ENCODE results near the gene DOC2B. TPM values are rescaled to one million over a fixed set of nuclear protein-coding genes. Genes with fewer than 3 reads are reported as not detected.

The DOC2B gene
- total and polyA plus RNA-seq, 11 donors: 1.7 to 13.0 (median 5.8) TPM

DNA sequence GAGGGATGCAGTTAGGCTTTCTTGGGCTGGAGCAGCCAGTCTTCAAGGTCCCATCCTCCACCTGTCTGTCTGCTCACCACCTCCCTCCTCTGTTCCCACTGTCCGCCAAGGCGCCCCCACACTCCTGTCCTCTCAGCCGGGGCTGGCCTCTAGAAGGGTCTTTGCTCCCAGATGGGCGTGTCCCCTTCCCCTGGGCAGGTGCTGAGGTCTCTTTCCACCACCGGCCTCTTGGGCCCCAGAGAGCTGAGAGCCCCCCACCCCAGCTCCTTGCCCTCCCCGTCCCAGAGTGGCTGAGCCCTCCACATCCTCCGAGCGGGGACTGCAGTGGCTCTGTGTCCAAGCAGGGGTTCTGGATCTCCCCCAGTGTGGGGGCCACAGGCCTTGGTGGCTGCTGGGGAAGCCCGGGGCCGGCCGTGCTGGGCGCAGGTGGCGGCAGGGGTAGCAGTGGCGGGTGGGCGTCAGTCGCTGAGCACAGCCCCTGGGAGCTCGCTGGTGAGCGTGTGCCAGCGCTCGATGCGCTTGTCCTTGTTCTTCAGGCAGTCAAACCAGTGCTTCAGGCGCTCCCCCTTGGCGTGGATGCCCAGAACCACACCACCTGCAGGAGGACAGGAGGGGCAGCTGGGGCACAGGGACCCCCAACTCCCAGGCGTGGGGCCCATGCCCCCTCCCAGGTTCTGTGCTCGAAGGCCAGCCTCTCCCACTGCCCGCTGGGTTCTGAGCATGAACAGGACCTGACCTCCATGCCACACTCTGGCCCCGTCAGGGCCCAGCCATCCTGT is 34.3 kb downstream of the DOC2B start:
- TF ChIP-seq, protein P1, sequence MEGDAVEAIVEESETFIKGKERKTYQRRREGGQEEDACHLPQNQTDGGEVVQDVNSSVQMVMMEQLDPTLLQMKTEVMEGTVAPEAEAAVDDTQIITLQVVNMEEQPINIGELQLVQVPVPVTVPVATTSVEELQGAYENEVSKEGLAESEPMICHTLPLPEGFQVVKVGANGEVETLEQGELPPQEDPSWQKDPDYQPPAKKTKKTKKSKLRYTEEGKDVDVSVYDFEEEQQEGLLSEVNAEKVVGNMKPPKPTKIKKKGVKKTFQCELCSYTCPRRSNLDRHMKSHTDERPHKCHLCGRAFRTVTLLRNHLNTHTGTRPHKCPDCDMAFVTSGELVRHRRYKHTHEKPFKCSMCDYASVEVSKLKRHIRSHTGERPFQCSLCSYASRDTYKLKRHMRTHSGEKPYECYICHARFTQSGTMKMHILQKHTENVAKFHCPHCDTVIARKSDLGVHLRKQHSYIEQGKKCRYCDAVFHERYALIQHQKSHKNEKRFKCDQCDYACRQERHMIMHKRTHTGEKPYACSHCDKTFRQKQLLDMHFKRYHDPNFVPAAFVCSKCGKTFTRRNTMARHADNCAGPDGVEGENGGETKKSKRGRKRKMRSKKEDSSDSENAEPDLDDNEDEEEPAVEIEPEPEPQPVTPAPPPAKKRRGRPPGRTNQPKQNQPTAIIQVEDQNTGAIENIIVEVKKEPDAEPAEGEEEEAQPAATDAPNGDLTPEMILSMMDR (IDR thresholded peaks at IDR 0.05): no peak
- TF ChIP-seq POLR2A (IDR thresholded peaks at IDR 0.05): no peak
- Histone ChIP-seq H3K4me1 (peaks cover 0 to 7% (median 1%) of the 10 kb centered on the region in 12 donors), H3K9me3 (no peaks in the 10 kb centered on the region), H3K27me3 (peaks cover 0 to under 1% (median 0%) of the 10 kb centered on the region in 9 donors), H3K27ac (no peak overlapping the region), H3K36me3 (peaks cover 0 to 8% (median 0%) of the 10 kb centered on the region in 9 donors), H3K4me3 (no peak overlapping the region)
- ATAC-seq: no peak
- WGBS, 4 donors: 93 to 94% (median 94%) methylated on average over 25 to 27 of the region's 27 CpGs
- intact Hi-C loops (cut with DNase I): loop anchor here in 3 of 10 donors (5.0 kb wide), 3 partner anchors 160 to 245 kb away; no protein-coding TSS in a partner anchor
- DNase-seq: peak in 3 of 5 donors; percentile 4 to 65 (median 13)

DNA sequence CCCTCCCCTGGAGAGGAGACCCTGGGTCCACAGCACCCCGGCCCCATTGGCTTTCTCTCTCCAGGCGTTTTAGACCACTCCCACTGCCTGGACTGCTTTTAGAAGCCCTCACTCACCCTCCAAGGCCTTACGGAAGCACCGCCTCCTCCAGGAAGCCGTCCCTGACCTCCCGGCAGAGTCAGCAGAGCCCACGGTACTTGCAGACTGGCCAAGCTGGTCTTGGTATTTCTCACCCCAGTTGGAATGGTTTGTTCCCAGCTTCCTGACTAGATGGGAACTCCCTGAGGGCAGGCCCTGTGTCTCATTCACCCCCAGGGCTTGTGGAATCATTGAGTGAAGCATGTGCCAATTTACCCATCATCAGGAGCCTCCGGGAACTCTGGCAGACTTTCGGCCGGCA is 34.9 kb downstream of the DOC2B start:
- peaks cover 0 to 7% (median 1%) of the 10 kb centered on the region in 12 donors for H3K4me1 ChIP-seq
- whole genome bisulfite sequencing, 4 donors: 88 to 90% (median 90%) methylated on average over 10 of the region's 10 CpGs
- ATAC-seq (no peak), DNase-seq (peak in 1 of 5 donors; percentile 2)
- no peak for TF ChIP-seq POLR2A (IDR thresholded peaks at IDR 0.05)
- intact Hi-C loops (cut with DNase I): loop anchor here in 3 of 10 donors (5.0 kb wide), 3 partner anchors 161 to 246 kb away; no protein-coding TSS in a partner anchor
- no peak overlapping the region for H3K4me3 ChIP-seq
- peaks cover 0 to 3% (median 0%) of the 10 kb centered on the region in 9 donors for H3K27me3 ChIP-seq
- H3K9me3 ChIP-seq: no peaks in the 10 kb centered on the region
- H3K36me3 ChIP-seq: peaks cover 0 to 8% (median 0%) of the 10 kb centered on the region in 9 donors
- no peak overlapping the region for H3K27ac ChIP-seq

DNA sequence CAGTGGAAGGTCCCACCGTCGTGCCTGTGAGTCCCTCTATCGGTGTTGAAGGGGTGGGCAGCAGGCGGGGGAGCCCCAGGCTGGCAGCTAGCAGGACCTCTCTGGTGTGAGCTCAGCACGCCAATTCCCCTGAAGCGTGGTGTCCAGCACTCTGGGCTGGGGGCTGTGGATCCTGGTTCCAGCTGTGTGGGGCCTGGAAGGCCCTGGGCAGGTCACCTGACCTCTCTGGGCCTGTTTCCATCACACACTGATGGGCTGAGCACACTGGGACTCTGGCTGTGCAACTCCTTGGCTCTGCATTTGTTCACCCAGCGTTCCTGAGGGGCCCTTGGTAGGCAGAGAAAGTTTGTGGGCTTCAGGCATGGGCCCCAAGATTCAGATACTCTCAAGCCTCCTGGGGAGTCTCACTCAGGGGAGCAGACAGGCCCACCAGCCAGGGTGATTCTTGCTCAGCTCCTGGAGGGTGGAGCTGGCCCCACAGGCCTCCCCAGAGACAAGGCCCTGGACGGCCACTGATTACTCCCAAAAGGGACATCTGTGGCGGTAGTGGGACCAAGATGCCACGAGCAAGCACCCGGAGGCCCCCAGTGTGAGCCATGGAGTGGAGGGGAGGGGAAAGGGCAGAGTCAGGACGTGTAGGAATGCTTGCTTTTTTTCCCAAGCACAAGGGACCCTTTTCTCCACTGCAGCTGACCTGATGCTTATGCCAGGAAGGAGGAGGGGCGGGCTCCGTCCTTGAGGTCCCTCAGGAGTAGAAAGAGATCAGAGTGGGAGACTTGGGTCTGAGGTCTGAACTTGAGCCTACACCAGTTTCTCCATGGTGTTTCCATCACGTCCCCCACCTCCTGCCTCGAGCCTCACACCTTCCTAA is 35.5 kb downstream of the DOC2B start:
- ATAC-seq: peak; percentile 4 to 29 (median 8)
- Histone ChIP-seq H3K9me3 (no peaks in the 10 kb centered on the region), H3K27me3 (peaks cover 0 to 3% (median 0%) of the 10 kb centered on the region in 9 donors), H3K36me3 (peaks cover 0 to 8% (median 0%) of the 10 kb centered on the region in 9 donors), H3K4me3 (no peak overlapping the region), H3K4me1 (peaks cover 0 to 7% (median 1%) of the 10 kb centered on the region in 12 donors), H3K27ac (no peak overlapping the region)
- WGBS, 4 donors: 79 to 85% (median 83%) methylated on average over 11 to 16 of the region's 16 CpGs
- no peak for TF ChIP-seq POLR2A (IDR thresholded peaks at IDR 0.05)
- TF ChIP-seq, protein P1 (IDR thresholded peaks at IDR 0.05): no peak
- peak in 3 of 5 donors; percentile 6 to 55 (median 13) for DNase-seq
- intact Hi-C loops (cut with DNase I): loop anchor here in 3 of 10 donors (5.0 kb wide), 3 partner anchors 161 to 246 kb away; no protein-coding TSS in a partner anchor

DNA sequence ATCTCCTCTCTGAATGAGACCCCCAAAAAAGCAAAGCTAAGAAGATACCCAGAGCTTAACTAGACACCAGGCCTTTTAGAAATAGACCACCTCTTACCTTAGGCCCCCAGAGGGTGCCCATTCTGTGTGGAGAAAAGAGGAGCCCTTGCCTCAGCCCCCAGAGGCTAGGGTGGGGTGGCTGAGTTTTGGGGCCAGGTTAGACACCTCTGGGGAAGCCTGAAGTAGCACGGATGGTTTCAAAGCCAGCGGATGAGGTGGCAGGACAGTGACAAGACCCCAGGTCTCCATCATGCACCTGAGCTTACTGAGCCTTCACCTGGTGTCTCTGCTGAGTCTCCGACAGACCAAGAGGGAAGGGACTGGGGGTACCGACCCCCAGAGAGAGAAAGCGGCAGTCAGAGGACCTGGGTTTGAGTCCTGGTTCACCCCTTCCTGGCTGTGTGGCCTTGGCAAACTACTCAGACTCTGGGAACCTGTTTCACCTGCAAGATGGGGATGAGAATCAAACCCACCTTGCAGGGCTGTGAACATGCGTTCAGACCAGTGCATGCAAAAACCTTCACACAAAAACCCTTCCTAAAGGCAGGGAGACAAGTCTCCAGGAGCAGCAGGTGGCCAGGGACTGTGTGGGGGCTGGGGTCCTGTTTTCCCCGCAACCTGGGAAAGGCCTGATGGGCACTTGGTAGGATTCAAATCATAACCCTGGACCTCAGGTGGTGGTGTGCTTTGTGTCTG is 36.3 kb downstream of the DOC2B start:
- intact Hi-C loops (cut with DNase I): loop anchor here in 9 of 10 donors (5.0 kb wide), 6 partner anchors 162 to 852 kb away; partner anchors contain the start of gene TIMM22 (in 1 of the 9)
- 82 to 95% (median 89%) methylated on average over 7 of the region's 7 CpGs for WGBS, 4 donors
- no peak overlapping the region for H3K27ac ChIP-seq
- H3K36me3 ChIP-seq: peaks cover 0 to 8% (median 0%) of the 10 kb centered on the region in 9 donors
- TF ChIP-seq POLR2A (IDR thresholded peaks at IDR 0.05): no peak
- TF ChIP-seq, protein P1 (IDR thresholded peaks at IDR 0.05): no peak
- no peak overlapping the region for H3K4me3 ChIP-seq
- H3K27me3 ChIP-seq: peaks cover 0 to 3% (median 0%) of the 10 kb centered on the region in 9 donors
- ATAC-seq (no peak), DNase-seq (peak in 2 of 5 donors; percentile 3 to 10)
- no peaks in the 10 kb centered on the region for H3K9me3 ChIP-seq
- peaks cover 0 to 7% (median 1%) of the 10 kb centered on the region in 12 donors for H3K4me1 ChIP-seq

Data from heart left ventricle (tissue), 16 donors.